ENCODE data around the gene RASGRP1.
A peak's percentile ranks its signal among the peaks of the same experiment; 100 is the strongest.

RASGRP1 gene

DNA sequence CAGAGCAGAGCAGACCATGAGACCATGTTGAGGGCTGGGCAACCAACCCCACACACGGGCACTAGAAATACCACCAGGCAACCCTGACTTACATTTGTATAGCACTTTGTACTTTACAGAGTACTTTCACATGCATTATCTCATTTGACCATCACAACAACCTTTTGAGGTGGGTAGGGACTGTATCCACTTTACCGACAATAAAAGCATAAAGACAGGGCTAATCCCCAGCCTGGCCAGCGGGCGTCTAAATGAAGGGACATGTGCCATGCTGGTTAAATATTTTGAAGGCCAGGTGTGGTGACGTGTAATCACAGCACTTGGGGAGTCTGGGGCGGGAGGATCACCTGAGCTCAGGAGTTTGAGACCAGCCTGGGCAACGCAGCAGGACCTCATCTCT is 23.6 kb downstream of the RASGRP1 start:
- Histone ChIP-seq H3K4me1 (ENCODE audit: control insufficient read depth in 5 of 5, insufficient read depth in 5 of 5, low read length in 5 of 5) (peaks cover 0 to 7% (median 2%) of the 10 kb centered on the region in 5 donors), H3K27me3 (ENCODE audit: control insufficient read depth in 5 of 5, insufficient read depth in 4 of 5, low read length in 5 of 5) (no peaks in the 10 kb centered on the region), H3K9ac (ENCODE audit: low read length in 5 of 5) (no peak overlapping the region), H3K4me3 (ENCODE audit: low read depth in 1 of 5, low read length in 5 of 5) (no peak overlapping the region), H3K36me3 (ENCODE audit: control insufficient read depth in 5 of 5, insufficient read depth in 5 of 5, low read length in 5 of 5) (no peaks in the 10 kb centered on the region), H3K27ac (ENCODE audit: low read depth, low read length) (no peak overlapping the region), H3K9me3 (ENCODE audit: control insufficient read depth in 5 of 5, low read length in 5 of 5) (no peaks in the 10 kb centered on the region)

DNA sequence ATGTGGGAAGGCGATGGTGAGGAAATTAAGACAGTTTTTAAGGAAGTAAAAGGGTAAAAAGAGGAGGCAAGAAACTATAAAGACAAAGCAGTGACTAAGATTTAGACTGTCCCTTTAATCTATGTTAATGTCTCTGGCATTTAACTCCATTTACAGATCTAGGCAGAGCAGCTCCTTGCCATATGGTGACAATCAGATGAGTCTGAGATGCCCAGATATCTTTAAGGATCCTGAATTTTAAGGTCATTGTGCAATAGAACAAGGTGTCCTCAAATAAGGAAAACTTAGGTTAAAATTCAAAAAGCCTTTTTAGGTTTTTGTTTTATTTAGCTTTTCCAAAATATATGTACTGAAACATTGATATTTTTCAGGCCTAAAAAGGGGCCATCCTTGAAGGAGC is 24.1 kb downstream of the RASGRP1 start:
- no peak overlapping the region for H3K4me3 ChIP-seq (ENCODE audit: low read depth in 1 of 5, low read length in 5 of 5)
- H3K36me3 ChIP-seq (ENCODE audit: control insufficient read depth in 5 of 5, insufficient read depth in 5 of 5, low read length in 5 of 5), result no peaks in the 10 kb centered on the region
- no peak overlapping the region for H3K27ac ChIP-seq (ENCODE audit: low read depth, low read length)
- H3K9ac ChIP-seq (ENCODE audit: low read length in 5 of 5), result no peak overlapping the region
- no peaks in the 10 kb centered on the region for H3K9me3 ChIP-seq (ENCODE audit: control insufficient read depth in 5 of 5, low read length in 5 of 5)
- H3K4me1 ChIP-seq (ENCODE audit: control insufficient read depth in 5 of 5, insufficient read depth in 5 of 5, low read length in 5 of 5), result peaks cover 0 to 12% (median 3%) of the 10 kb centered on the region in 5 donors
- no peaks in the 10 kb centered on the region for H3K27me3 ChIP-seq (ENCODE audit: control insufficient read depth in 5 of 5, insufficient read depth in 4 of 5, low read length in 5 of 5)

- H3K9ac ChIP-seq (ENCODE audit: low read length in 5 of 5), result no peak overlapping the region
- H3K4me3 ChIP-seq (ENCODE audit: low read depth in 1 of 5, low read length in 5 of 5), result no peak overlapping the region
- no peak overlapping the region for H3K27ac ChIP-seq (ENCODE audit: low read depth, low read length)
- no peaks in the 10 kb centered on the region for H3K36me3 ChIP-seq (ENCODE audit: control insufficient read depth in 5 of 5, insufficient read depth in 5 of 5, low read length in 5 of 5)
- no peaks in the 10 kb centered on the region for H3K9me3 ChIP-seq (ENCODE audit: control insufficient read depth in 5 of 5, low read length in 5 of 5)
- no peaks in the 10 kb centered on the region for H3K27me3 ChIP-seq (ENCODE audit: control insufficient read depth in 5 of 5, insufficient read depth in 4 of 5, low read length in 5 of 5)
- H3K4me1 ChIP-seq (ENCODE audit: control insufficient read depth in 5 of 5, insufficient read depth in 5 of 5, low read length in 5 of 5), result peaks cover 2 to 14% (median 8%) of the 10 kb centered on the region in 5 donors
Observed at GRCh38 chr15:38539008-38539343, 25.6 kb downstream of the RASGRP1 start.

DNA sequence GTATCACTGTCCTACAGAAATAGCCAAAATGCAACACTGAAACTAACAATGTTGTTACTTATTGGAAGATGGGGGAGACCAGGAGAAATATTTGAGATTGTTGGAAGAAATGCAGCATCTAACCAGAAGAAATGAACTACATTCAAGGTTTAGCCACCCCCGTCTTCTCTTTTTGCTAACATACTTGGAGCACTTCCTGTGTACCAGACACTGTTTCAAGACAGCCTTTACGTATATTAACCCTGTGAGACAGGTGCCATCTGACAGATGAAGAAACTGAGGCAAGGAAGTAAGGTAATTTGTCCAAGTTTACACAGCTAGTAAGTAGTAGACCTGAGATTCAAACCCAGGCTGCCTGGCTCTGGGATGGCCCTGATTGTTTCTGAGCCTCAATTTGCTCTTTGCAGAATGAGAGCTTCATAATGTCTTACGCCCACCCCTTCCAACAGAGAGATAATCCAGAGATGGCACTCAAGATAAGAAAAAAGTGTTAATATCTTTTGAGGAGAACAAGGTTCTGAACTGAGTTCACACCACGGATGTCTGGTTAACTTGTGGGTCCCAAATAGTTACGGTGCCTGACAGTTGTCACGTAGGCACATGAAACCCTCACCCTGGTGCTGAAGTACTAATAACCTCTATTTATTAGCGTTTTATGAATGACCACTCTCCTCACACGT is 26.1 kb downstream of the RASGRP1 start:
- no peaks in the 10 kb centered on the region for H3K9me3 ChIP-seq (ENCODE audit: control insufficient read depth in 5 of 5, low read length in 5 of 5)

GRCh38 chr15:38536201-38536676 is 28.4 kb downstream of the RASGRP1 start:
- Histone ChIP-seq H3K9me3 (ENCODE audit: control insufficient read depth in 5 of 5, low read length in 5 of 5) (no peaks in the 10 kb centered on the region), H3K27me3 (ENCODE audit: control insufficient read depth in 5 of 5, insufficient read depth in 4 of 5, low read length in 5 of 5) (peaks cover 0 to 3% (median 0%) of the 10 kb centered on the region in 5 donors), H3K4me3 (ENCODE audit: low read depth in 1 of 5, low read length in 5 of 5) (no peak overlapping the region), H3K9ac (ENCODE audit: low read length in 5 of 5) (no peak overlapping the region), H3K4me1 (ENCODE audit: control insufficient read depth in 5 of 5, insufficient read depth in 5 of 5, low read length in 5 of 5) (peaks cover 2 to 14% (median 8%) of the 10 kb centered on the region in 5 donors), H3K27ac (ENCODE audit: low read depth, low read length) (peak overlapping the region; percentile 62), H3K36me3 (ENCODE audit: control insufficient read depth in 5 of 5, insufficient read depth in 5 of 5, low read length in 5 of 5) (no peaks in the 10 kb centered on the region)

More for the DNA sequence above, 26.1 kb downstream of the RASGRP1 start:
- Histone ChIP-seq H3K27ac (ENCODE audit: low read depth, low read length) (no peak overlapping the region), H3K4me1 (ENCODE audit: control insufficient read depth in 5 of 5, insufficient read depth in 5 of 5, low read length in 5 of 5) (peaks cover 2 to 14% (median 8%) of the 10 kb centered on the region in 5 donors), H3K27me3 (ENCODE audit: control insufficient read depth in 5 of 5, insufficient read depth in 4 of 5, low read length in 5 of 5) (no peaks in the 10 kb centered on the region), H3K36me3 (ENCODE audit: control insufficient read depth in 5 of 5, insufficient read depth in 5 of 5, low read length in 5 of 5) (no peaks in the 10 kb centered on the region), H3K9ac (ENCODE audit: low read length in 5 of 5) (no peak overlapping the region), H3K4me3 (ENCODE audit: low read depth in 1 of 5, low read length in 5 of 5) (no peak overlapping the region)

GRCh38 chr15:38535491-38536200 is 29.0 kb downstream of the RASGRP1 start:
- Histone ChIP-seq H3K27ac (ENCODE audit: low read depth, low read length) (peak overlapping the region; percentile 62), H3K9me3 (ENCODE audit: control insufficient read depth in 5 of 5, low read length in 5 of 5) (no peaks in the 10 kb centered on the region), H3K4me3 (ENCODE audit: low read depth in 1 of 5, low read length in 5 of 5) (no peak overlapping the region), H3K27me3 (ENCODE audit: control insufficient read depth in 5 of 5, insufficient read depth in 4 of 5, low read length in 5 of 5) (peaks cover 0 to 3% (median 0%) of the 10 kb centered on the region in 5 donors), H3K9ac (ENCODE audit: low read length in 5 of 5) (no peak overlapping the region), H3K4me1 (ENCODE audit: control insufficient read depth in 5 of 5, insufficient read depth in 5 of 5, low read length in 5 of 5) (peaks cover 2 to 14% (median 8%) of the 10 kb centered on the region in 5 donors), H3K36me3 (ENCODE audit: control insufficient read depth in 5 of 5, insufficient read depth in 5 of 5, low read length in 5 of 5) (no peaks in the 10 kb centered on the region)

- H3K9me3 ChIP-seq (ENCODE audit: control insufficient read depth in 5 of 5, low read length in 5 of 5), result no peaks in the 10 kb centered on the region
- H3K4me3 ChIP-seq (ENCODE audit: low read depth in 1 of 5, low read length in 5 of 5), result no peak overlapping the region
- H3K4me1 ChIP-seq (ENCODE audit: control insufficient read depth in 5 of 5, insufficient read depth in 5 of 5, low read length in 5 of 5), result peaks cover 2 to 14% (median 8%) of the 10 kb centered on the region in 5 donors
- peaks cover 0 to 3% (median 0%) of the 10 kb centered on the region in 5 donors for H3K27me3 ChIP-seq (ENCODE audit: control insufficient read depth in 5 of 5, insufficient read depth in 4 of 5, low read length in 5 of 5)
- no peak overlapping the region for H3K9ac ChIP-seq (ENCODE audit: low read length in 5 of 5)
- H3K36me3 ChIP-seq (ENCODE audit: control insufficient read depth in 5 of 5, insufficient read depth in 5 of 5, low read length in 5 of 5), result no peaks in the 10 kb centered on the region
- peak overlapping the region; percentile 62 for H3K27ac ChIP-seq (ENCODE audit: low read depth, low read length)
Observed at GRCh38 chr15:38534691-38535090, 29.9 kb downstream of the RASGRP1 start.

- Histone ChIP-seq H3K27ac (ENCODE audit: low read depth, low read length) (no peak overlapping the region), H3K9me3 (ENCODE audit: control insufficient read depth in 5 of 5, low read length in 5 of 5) (no peaks in the 10 kb centered on the region), H3K27me3 (ENCODE audit: control insufficient read depth in 5 of 5, insufficient read depth in 4 of 5, low read length in 5 of 5) (peaks cover 0 to 3% (median 0%) of the 10 kb centered on the region in 5 donors), H3K9ac (ENCODE audit: low read length in 5 of 5) (no peak overlapping the region), H3K36me3 (ENCODE audit: control insufficient read depth in 5 of 5, insufficient read depth in 5 of 5, low read length in 5 of 5) (no peaks in the 10 kb centered on the region), H3K4me3 (ENCODE audit: low read depth in 1 of 5, low read length in 5 of 5) (no peak overlapping the region), H3K4me1 (ENCODE audit: control insufficient read depth in 5 of 5, insufficient read depth in 5 of 5, low read length in 5 of 5) (peaks cover 2 to 14% (median 8%) of the 10 kb centered on the region in 5 donors)
Observed at GRCh38 chr15:38533926-38534325, 30.7 kb downstream of the RASGRP1 start.

GRCh38 chr15:38533416-38533915 is 31.1 kb downstream of the RASGRP1 start:
- H3K4me1 ChIP-seq (ENCODE audit: control insufficient read depth in 5 of 5, insufficient read depth in 5 of 5, low read length in 5 of 5), result peaks cover 2 to 14% (median 8%) of the 10 kb centered on the region in 5 donors
- H3K36me3 ChIP-seq (ENCODE audit: control insufficient read depth in 5 of 5, insufficient read depth in 5 of 5, low read length in 5 of 5), result no peaks in the 10 kb centered on the region
- H3K9ac ChIP-seq (ENCODE audit: low read length in 5 of 5), result no peak overlapping the region
- no peaks in the 10 kb centered on the region for H3K9me3 ChIP-seq (ENCODE audit: control insufficient read depth in 5 of 5, low read length in 5 of 5)
- no peak overlapping the region for H3K4me3 ChIP-seq (ENCODE audit: low read depth in 1 of 5, low read length in 5 of 5)
- peaks cover 0 to 3% (median 0%) of the 10 kb centered on the region in 5 donors for H3K27me3 ChIP-seq (ENCODE audit: control insufficient read depth in 5 of 5, insufficient read depth in 4 of 5, low read length in 5 of 5)
- H3K27ac ChIP-seq (ENCODE audit: low read depth, low read length), result no peak overlapping the region

DNA sequence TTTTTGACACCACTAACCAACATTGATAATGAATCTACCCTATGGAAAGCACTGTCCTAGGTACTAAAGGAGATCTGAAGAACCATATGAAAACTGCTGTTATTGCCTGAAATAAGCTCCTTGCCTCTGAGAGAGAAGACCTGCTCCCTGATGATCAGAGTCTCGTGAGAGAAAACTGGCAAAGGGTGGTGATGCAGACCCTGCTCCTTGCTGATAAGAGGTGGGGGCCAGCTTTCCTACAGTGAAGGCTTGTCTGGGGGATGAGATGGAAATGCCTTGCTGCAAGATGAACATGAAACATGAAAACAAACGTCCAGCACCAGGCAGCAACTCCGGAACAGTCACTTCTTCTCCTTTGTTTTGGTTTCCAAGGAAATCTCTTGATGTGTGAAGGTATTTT is 31.9 kb downstream of the RASGRP1 start:
- H3K9me3 ChIP-seq (ENCODE audit: control insufficient read depth in 5 of 5, low read length in 5 of 5), result no peaks in the 10 kb centered on the region

More for the DNA sequence above, 31.9 kb downstream of the RASGRP1 start:
- Histone ChIP-seq H3K27me3 (ENCODE audit: control insufficient read depth in 5 of 5, insufficient read depth in 4 of 5, low read length in 5 of 5) (peaks cover 0 to 3% (median 0%) of the 10 kb centered on the region in 5 donors), H3K9ac (ENCODE audit: low read length in 5 of 5) (no peak overlapping the region), H3K36me3 (ENCODE audit: control insufficient read depth in 5 of 5, insufficient read depth in 5 of 5, low read length in 5 of 5) (no peaks in the 10 kb centered on the region), H3K4me1 (ENCODE audit: control insufficient read depth in 5 of 5, insufficient read depth in 5 of 5, low read length in 5 of 5) (peaks cover 2 to 14% (median 8%) of the 10 kb centered on the region in 5 donors), H3K27ac (ENCODE audit: low read depth, low read length) (no peak overlapping the region), H3K4me3 (ENCODE audit: low read depth in 1 of 5, low read length in 5 of 5) (no peak overlapping the region)
